ENCODE results near the gene PARP6. TPM values are rescaled to one million over a fixed set of nuclear protein-coding genes. Genes with fewer than 3 reads are reported as not detected.
A peak's percentile ranks its signal among the peaks of the same experiment; 100 is the strongest.

Gene PARP6
- 25.9 and 29.6 TPM in 2 replicates for total RNA-seq

- DNase-seq (ENCODE audit: low read depth): peak; percentile 98
- peak; percentile 63 for TF ChIP-seq CTCF (IDR thresholded peaks at IDR 0.05; ENCODE audit: insufficient read depth, low read depth, low read length)
- peak within 1 kb of the TSS; percentile 80 for H3K4me3 ChIP-seq (ENCODE audit: low read depth, low read length)
These were observed at the start of gene PARP6 for GRCh38 chr15:72272213-72272996. PARP6 (minus strand) TSS chr15:72272554; CDS start chr15:72267477, 5,077 bp downstream.

- no peak for TF ChIP-seq CTCF (IDR thresholded peaks at IDR 0.05; ENCODE audit: insufficient read depth, low read depth, low read length)
- peak within 1 kb of the TSS; percentile 58 for H3K4me3 ChIP-seq (ENCODE audit: low read depth, low read length)
- DNase-seq (ENCODE audit: low read depth): peak; percentile 90
These were observed 47.8 kb upstream of the PARP6 start, which contains the start of gene CELF6 for GRCh38 chr15:72319985-72320671. CELF6 (minus strand) TSS chr15:72320157; CDS start chr15:72319874, 283 bp downstream.

- H3K4me3 ChIP-seq (ENCODE audit: low read depth, low read length): peak overlapping the region; percentile 58
- TF ChIP-seq CTCF (IDR thresholded peaks at IDR 0.05; ENCODE audit: insufficient read depth, low read depth, low read length): no peak
- DNase-seq (ENCODE audit: low read depth): peak; percentile 64
These were observed 47.1 kb upstream of the PARP6 start for GRCh38 chr15:72319360-72319984.

- TF ChIP-seq CTCF (IDR thresholded peaks at IDR 0.05; ENCODE audit: insufficient read depth, low read depth, low read length): no peak
- no peak overlapping the region for H3K4me3 ChIP-seq (ENCODE audit: low read depth, low read length)
- no peak for DNase-seq (ENCODE audit: low read depth)
These were observed 46.1 kb upstream of the PARP6 start for GRCh38 chr15:72318408-72318942.

- no peak for TF ChIP-seq CTCF (IDR thresholded peaks at IDR 0.05; ENCODE audit: insufficient read depth, low read depth, low read length)
- peak; percentile 12 for DNase-seq (ENCODE audit: low read depth)
- H3K4me3 ChIP-seq (ENCODE audit: low read depth, low read length): no peak overlapping the region
These were observed 43.5 kb upstream of the PARP6 start for GRCh38 chr15:72315706-72316370.

GRCh38 chr15:72313881-72314280 is 41.5 kb upstream of the PARP6 start:
- no peak for TF ChIP-seq CTCF (IDR thresholded peaks at IDR 0.05; ENCODE audit: insufficient read depth, low read depth, low read length)
- DNase-seq (ENCODE audit: low read depth): no peak

More at GRCh38 chr15:72313881-72314280, 41.5 kb upstream of the PARP6 start:
- no peak overlapping the region for H3K4me3 ChIP-seq (ENCODE audit: low read depth, low read length)

Measured in fibroblast of villous mesenchyme (primary cell).